ENCODE measurements around the gene PPP3R2. TPM values are rescaled to one million over a fixed set of nuclear protein-coding genes. Genes with fewer than 3 reads are reported as not detected.
"Not testable (repeated sequence)": the region's sequence is repeated elsewhere in the genome, so short reads cannot be mapped to it uniquely, and the experiment has no call there.

Gene PPP3R2
- polyA plus RNA-seq, 12 donors: not detected

DNA sequence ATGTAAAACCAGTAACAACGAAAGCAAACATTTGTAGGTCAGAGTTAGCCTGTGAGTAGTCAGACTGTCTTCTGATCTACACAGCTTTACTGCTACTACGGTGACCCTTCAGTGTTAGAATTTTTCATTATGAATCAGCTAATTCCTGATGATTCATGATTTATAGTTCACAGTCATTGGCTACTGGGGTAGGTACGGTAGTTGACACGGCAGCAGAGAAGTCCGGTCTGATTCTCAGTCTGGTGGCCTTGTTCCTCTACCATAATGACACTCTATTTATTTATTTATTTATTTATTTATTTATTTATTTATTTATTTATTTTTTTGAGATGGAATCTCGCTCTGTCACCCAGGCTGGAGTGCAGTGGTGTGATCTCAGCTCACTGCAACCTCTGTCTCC is 4.7 kb downstream of the PPP3R2 start:
- DNase-seq: not testable (repeated sequence)

DNA sequence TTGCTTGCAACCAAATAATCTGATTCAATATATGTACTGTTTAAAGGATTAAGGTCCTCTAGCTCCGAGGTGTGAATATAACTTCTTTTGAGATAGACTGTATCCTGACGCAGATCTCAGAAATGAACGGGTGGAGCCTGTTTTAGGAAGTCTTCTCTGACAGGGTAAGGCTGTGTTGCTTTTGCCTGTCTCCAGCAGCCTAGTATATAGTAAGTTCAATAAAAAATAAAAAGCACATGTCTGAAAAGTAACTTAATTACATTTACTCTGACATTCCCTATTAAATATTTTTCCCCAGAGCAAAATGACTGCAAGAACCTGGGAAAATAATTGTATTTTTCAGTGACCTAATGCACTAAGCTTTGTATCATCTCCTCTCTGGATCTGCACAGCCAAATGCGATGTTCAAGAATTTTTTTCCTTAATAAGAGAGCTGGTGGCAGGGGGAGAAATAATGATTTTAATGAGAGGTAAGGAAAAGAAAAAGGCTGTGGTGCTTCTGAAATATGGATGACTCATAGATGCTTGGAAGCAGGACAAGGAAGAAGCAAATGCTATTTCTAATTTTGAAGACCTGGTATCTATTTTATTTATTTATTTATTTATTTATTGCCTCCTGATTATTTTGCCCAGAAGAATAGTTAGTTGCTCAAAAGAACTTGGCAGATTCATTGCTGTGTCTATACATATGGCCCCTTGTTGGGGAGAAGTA is 7.3 kb downstream of the PPP3R2 start:
- DNase-seq: no peak

DNA sequence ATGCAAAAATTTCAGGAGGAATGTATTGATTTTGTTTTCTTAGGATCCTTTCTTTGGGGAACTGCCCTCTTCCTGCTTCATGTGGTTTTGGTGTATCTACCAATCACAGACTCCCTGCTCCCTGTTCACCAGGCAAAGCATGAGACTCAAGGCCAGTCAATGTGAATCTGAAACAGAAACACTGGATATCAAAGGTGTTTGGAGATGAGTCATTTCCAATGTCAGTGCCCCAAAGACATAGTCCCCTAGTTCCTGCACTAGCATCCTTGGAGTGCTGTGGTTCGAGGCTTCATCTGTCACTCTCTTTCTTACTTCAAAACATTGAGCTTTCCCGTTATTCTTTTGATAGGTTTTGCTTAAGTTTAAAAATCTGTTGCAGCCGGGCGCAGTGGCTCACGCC is 8.1 kb downstream of the PPP3R2 start:
- no peak for DNase-seq

DNA sequence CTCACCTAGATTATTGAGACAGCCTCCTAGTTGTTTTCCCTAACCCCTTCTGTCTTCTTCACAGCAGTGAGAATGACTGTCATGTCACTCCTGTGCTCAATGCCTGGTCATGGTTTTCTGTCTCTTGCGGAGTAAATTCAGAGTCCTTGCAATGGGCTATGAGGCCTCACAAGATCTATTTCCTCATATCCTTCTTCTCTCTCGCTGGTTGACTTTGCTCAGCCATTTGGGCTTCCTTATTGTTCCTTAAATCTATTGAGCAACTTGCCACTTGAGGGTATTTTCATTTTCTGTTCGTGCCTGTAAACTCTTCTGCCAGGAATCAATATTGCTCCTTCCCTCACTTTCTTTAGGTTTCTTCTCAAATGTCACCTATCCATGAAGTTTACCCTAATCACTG is 9.0 kb downstream of the PPP3R2 start:
- no peak for DNase-seq

DNA sequence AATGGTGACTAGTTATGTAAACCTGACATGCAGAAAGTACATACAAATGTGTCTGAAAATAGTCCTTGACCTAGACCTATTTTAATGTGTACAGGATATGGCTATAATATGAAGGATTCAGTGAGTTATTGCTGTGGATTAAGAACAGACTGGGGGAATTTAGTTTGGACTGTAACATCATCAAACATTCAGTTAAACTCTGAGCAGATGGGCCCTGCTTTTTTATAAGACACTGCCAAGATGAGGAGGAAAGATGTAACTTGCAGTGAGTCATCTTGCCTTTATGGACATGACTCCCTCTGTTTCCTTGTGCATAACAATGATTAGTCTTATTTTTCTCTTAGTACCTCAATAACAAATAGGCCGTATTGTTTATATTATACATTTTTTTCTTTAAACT is 12.2 kb downstream of the PPP3R2 start:
- DNase-seq: peak; percentile 18

DNA sequence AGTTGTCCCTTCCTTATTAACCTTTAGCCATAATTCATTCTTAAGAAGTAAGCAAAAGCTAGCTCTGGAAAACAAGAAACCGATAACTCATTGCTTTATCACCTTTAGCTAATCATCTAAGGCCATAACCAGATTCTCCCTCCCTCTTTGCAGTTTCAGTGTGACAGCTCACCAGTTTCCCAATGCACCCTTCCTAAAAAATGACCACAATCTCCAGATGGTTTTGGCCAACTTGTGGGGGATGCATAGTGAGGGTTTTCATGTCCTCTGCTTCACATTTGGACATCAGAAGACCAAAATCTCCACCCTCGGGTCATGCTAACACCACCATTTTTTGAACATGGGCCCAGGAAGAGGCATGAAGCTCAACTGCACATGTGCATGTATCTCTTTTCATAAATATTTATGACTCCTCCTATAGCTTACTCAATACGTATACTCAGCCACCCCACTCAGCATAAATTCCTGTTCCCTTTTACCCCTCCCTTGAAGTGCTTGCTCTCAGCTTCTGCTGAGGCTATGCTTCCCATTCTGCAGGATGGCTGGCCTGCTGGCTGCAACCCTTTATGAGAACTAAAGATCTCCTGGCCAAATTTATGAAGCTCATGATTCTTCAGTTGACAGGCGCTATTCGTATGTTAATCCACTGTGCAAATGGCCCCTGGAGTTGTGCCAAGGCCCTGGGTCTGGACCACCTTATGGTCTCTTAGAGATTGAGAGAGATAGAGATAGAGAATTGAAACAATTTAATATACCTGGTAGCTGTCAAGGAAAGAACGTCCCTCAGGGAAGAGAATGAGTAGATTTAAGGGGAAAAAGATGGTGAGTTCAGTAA is 14.8 kb downstream of the PPP3R2 start:
- DNase-seq: no peak

DNA sequence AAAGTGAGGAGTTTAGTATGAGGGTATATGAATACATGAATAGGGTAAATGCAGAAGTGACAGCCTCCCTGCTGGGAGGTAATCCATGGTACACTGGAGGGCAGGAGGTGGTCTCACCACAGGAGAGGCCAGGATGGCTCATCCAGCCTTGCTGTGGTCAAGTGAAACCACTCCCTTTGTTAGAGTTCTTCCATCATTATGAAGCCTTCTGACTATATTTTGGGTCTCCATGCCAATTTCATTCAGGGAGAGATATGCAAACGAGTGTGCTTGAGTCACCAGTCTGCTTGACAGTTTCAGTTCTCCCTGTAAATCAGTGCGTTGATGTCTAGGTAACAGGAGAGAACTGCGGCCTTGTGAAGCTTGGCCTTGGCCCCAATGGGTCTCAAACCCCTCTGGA is 16.4 kb downstream of the PPP3R2 start:
- DNase-seq: no peak

DNA sequence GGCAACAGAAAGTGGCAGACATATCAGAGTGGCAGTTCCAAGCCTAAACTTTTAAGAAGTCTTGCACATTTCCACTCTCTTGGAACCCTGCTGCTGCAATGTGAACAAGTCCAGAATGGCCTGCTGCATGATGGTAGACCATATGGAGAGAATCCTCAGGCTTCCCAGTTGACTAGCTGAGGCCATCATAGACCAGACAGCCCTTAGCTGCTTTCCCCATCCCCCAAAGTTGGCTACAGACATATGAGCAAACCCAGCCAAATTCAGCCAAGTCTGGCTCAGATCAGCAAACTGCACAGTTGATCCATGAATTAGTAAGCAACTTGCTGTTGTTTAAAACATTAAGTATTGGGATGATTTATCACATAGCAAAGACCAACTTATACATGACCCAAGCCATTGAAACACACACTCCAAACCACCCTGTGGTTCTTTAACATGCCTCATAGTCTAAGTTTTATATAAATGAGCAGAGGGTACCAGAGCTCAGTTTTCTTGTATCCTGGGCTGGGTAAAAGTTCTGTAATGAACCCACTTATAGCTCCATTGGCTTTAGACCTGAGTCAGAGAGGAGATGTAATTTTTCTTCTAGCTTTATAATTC is 19.9 kb downstream of the PPP3R2 start:
- DNase-seq: no peak

DNA sequence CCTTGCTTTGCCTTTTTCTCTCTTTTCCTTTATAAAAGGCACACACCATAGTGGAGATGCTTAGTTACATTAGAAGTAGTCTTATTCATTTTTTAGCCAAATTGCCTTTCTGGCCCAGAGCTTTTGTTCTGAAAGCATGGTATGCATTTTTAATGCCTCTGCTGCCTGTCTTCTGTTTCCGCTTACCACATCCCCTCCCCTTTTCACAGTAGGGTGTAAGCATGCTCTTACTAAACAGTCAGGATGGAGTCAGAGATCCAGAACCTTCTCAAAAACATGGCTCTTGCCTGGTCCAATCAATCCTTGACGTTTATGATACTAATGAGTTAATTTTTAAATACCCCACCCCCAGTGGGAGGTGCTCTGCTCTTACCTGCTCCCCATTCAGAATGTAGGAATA is 22.5 kb downstream of the PPP3R2 start:
- DNase-seq: no peak

DNA sequence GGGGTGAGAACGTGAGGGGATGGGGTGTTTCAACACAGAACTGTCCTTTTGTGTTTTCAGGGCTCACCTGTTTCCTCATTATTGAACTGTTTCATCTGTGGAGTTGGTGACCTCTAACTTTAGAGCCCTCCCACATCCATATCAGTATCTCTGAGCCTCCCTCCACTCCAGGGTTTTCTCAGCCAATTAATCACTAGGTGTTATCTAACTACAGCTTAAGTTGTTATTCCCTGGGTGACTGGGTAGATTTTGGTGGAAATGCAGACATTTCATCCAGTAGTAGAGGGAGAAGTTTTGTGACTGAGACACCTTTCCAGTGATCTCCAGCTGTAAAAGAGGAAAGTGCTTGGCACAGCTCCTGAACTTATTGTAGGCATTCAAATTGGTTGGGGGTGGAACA is 23.7 kb downstream of the PPP3R2 start:
- no peak for DNase-seq

DNA sequence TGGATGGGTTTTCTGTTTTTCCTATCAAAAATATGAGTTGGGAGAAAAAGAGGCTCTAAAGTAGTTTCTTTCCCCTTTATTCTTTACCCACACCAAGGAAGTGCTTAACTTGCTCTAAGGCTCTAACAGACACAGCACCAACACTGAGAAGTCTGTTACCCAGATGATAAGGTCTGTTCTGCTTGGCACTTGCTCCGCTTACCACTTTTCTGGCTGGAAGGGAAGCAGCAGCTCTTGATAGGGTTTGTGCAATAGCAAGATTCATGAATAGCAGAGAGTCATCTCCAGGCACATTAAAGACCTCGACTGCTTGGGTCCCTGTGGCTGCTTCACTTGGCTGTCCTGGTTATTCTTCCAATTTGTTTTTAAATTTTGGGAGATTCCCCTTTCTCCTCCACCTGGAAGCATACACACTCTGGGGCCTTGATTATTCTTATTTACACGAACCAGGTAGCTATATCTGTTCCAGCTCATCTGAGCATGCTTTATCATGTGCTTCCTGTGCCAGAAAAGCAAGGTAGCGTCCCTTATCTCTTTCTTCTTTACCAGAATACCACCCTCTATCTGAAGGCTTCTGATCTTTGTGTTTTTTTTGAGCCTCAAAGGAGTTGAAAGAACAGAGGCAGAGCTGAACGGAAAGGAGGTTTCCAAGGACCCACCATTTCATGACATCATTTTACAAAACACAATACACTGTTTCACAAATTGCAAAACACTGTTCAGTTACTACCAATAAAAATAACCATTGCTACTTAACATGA is 24.8 kb downstream of the PPP3R2 start:
- no peak for DNase-seq

DNA sequence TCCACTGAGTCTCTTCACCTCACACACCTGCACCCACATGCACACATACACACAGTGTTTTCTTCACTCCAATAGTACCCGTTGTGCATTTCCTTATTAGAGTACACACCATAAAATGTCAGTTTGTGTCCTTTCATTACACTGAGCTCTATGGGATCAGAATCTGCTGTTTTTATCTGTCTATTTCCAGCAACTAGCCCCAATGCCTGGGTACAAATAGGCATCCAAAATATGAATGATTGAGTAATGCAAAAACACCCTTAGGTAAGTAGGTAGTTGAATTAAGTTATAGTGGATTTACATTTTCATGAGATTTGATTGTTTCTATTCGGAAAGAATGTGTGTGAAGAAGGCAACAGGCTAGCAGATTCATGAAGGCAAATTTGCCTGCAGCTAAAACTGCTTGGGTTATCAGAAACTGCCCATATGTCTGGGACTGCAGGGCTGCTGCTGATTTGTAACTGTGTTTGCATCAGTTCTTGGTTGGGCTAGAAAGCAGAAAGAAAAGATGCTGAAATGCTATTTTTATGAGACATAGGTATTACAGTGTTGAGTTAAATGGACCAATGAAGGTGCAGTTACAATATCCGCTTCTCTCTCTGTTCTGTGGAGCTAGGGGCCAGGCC is 26.9 kb downstream of the PPP3R2 start:
- DNase-seq: no peak

DNA sequence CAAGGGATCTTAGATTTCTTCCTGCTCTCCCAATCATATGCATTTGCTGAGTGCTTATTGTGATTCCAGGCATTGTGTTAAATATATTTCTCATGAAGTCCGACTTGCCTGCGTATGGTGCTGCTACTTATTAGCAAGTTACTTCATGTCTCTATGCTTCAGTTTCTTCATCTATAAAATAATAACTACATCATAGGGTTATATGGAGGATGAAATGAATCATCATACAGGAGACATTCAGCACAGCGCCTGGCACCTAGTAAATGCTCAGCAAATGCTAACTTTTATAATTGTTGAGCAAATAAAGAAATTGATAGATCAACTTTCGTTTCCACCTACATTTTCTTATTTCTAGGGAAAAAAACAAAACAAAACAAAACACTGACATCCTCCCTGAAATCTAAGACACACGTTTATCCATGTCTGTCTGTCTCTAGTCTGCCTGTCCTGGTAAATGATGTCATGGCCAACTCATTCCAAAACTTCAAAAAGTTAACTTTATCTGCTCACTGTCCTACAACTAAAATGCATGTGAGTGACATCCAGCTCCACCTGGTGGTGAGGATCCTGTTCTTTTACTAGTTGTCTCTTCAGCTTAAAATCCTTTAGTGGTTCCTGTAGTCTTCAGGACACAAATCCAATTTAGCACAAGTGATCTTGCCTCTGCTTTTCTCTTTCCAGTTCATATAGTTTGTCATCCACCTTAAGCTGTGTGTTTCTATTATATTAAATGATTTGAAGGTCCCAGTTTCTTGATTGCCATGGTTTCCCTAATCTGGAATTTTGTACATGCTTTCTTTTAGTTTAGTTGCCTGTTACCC is 27.7 kb downstream of the PPP3R2 start:
- no peak for DNase-seq

DNA sequence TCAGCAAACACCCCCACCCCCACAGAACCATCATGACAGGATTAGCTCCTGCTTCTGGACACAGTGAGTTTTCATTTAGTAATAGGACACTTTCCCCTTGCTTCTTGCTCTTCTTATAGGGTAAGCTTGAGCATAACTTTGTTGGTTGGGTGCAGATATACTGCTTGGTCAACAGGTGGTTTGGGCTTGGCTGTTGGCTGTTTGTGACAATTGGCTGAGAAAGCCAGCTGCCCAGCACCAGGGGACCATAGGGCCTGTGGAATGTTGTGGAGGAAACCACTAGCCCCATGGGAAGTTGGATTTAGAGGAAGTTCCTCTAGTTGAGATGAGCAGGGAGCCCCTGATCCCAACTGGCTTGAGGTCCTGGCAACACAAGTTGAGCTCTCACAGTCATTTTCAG is 30.5 kb downstream of the PPP3R2 start:
- no peak for DNase-seq

DNA sequence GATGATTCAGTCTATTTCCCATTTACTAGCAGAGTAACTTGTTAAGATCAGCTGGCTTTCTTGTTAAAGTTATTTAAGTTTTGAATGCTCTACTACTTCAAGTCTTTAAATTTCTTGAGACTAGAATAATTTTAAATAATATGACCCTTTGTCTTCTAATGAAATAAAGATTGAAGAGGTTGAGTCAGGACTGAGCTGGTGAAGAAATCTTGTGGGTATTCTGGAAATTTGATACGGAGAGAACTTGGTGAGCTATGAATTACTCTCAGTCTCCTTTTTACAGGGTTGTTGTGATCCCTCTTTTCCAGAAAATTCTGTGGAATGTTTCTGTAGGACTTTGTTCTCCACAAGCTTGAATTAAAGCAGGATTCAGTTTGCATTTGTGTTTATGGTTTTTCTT is 31.8 kb downstream of the PPP3R2 start:
- no peak for DNase-seq

DNA sequence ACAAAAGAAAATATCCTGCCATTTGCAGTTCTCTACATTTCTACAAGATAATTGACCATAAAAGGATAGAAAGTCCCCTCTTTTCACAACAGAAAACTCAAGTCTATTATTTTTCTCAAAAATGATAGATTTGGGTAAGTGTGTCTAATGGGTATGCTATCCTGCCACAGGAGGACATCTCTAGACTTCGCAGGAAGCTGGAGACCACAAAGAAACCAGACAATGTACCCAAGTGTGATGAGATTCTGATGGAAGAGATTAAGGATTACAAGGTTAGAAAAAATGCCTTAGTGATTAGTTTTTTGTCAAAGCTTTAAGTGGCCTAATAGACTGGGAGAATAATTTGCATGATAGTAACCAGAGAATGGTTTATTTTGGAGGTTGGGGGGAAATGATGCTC is 33.0 kb downstream of the PPP3R2 start:
- DNase-seq: no peak

DNA sequence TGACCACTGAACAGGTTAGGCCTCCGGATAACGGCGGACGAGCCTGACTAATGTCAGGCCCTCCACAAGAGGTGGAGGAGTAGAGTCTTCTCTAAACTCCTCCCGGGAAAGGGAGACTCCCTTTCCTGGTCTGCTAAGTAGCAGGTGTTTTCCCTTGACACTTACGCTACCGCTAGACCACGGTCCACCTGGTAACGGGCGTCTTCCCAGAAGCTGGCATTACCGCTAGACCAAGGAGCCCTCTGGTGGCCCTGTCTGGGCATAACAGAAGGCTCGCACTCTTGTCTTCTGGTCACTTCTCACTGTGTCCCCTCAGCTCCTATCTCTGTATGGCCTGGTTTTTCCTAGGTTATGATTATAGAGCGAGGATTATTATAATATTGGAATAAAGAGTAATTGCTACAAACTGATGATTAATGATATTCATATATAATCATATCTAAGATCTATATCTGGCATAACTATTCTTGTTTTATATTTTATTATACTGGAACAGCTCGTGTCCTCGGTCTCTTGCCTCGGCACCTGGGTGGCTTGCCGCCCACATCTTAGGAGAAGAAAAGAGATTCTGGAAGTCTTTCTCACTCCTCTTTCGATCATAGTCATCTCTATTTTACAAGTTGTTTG is 45.2 kb downstream of the PPP3R2 start:
- not testable (repeated sequence) for DNase-seq

DNA sequence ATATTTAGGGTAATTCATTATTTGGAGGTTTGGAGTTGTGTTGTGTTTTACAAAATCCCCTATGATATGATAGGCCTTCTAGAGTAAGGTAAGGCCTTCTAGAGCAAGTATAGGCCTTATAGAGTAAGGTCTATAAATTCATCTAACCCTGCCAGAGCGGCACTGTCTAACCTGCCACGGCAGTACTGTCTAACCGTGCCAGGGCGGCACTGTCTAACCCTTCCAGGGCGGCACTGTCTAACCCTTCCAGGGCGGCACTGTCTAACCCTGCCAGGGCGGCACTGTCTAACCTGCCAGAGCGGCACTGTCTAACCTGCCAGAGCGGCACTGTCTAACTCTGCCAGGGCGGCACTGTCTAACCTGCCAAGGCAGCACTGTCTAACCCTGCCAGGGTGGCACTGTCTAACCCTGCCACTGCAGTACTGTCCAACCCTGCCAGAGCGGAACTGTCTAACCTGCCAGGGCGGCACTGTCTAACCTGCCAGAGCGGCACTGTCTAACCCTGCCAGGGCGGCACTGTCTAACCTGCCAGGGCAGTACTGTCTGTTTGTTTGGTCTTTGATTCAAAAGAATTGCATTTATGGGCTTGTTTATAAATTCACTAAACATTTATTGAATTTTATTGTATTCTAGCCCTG is 51.6 kb downstream of the PPP3R2 start:
- no peak for DNase-seq
